GM23338 (cell line): ENCODE measurements around the gene CACNG3. TPM values are rescaled to one million over a fixed set of nuclear protein-coding genes. Genes with fewer than 3 reads are reported as not detected.

Source experiments
- CREB1 ChIP-seq: fragments of 250-450 bp; sonication (Bioruptor Pico); IDR thresholded peaks from 2 replicates; pipeline ENCODE4 v1.5.0; 2020; ENCODE audit warnings: low read depth, mild to moderate bottlenecking, moderate library complexity
- ETS1 ChIP-seq: IDR thresholded peaks from 2 replicates; pipeline ENCODE4 v1.6.1; 2016; ENCODE audit warnings: antibody characterized with exemption
- EZH2 ChIP-seq: fragments of 200-600 bp; sonication (generic); IDR thresholded peaks from one replicate; pipeline ENCODE4 v1.8.0; 2017; ENCODE audit warnings: antibody characterized with exemption, mild to moderate bottlenecking, low read depth; ENCODE audit not compliant: unreplicated experiment
- EZH2phosphoT487 ChIP-seq: fragments of 200-600 bp; sonication (generic); IDR thresholded peaks from one replicate; pipeline ENCODE4 v1.8.1; 2018; ENCODE audit warnings: antibody characterized with exemption; ENCODE audit not compliant: unreplicated experiment
- JUNB ChIP-seq: IDR thresholded peaks from one replicate; pipeline ENCODE4 v1.6.1; 2016; ENCODE audit warnings: antibody characterized with exemption; ENCODE audit not compliant: unreplicated experiment
- NANOG ChIP-seq: IDR thresholded peaks from 2 replicates; pipeline ENCODE4 v1.6.1; 2016; ENCODE audit warnings: antibody characterized with exemption, borderline replicate concordance
- ZNF114 ChIP-seq: fragments of 250-450 bp; sonication (Bioruptor Pico); IDR thresholded peaks from 2 replicates; pipeline ENCODE4 v1.5.0; 2020; ENCODE audit warnings: mild to moderate bottlenecking, moderate library complexity
- ZNF462 ChIP-seq: fragments of 250-450 bp; sonication (Bioruptor Pico); IDR thresholded peaks from 2 replicates; pipeline ENCODE4 v1.5.0; 2020; ENCODE audit warnings: mild to moderate bottlenecking, moderate library complexity
- polyA plus RNA-seq: library from polyadenylated mRNA; unstranded; fragments of >200 nt; fragmentation: Nextera tagmentation; extraction: Ambion mirVana; gene quantifications from 2 replicates; pipeline ENCODE4 v1.2.1, GENCODE V29; 2016
- total RNA-seq: library from RNA; depleted of rRNA; stranded (reverse); fragments of >200 nt; shearing (Covaris generic); gene quantifications from 2 replicates; pipeline ENCODE4 v1.2.3, GENCODE V29; 2014
- TF ChIP-seq, protein P1 (sequence below), 2 experiments: fragments of 200-600 bp in 1 of 2; sonication (generic) in 1 of 2; conservative IDR thresholded peaks; 2 replicates each; pipeline versions ENCODE4 v1.5.1 to v1.6.1; 2016 to 2017; ENCODE audit warnings: antibody characterized with exemption in 2 of 2, low read depth in 2 of 2, mild to moderate bottlenecking in 2 of 2, moderate library complexity in 1 of 2

CACNG3 gene
- total and polyA plus RNA-seq, 2 experiments from 2014 or later, result not detected

DNA sequence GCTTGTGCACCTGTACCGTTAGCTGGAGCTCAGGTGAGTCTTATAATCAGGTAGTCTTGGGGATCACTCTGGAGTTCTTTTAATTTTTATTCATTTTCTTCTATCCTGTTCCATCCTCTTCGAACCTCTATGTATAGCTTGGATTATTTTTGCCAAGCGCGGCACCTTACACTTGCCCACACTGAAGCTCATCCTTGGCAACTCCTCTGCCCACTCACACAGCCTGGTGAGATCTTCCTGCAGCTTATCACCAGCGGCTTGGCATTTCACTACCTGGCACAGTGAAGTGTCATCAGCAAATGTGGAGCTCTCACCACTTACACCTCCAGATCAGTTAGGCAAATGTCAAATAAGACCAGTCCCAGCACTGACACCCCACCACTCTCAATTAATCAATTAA, 116.7 kb downstream of the CACNG3 start (continued):
- TF ChIP-seq ZNF462, result no peak
- TF ChIP-seq NANOG, result no peak
- no peak for TF ChIP-seq EZH2phosphoT487
- TF ChIP-seq, protein P1, sequence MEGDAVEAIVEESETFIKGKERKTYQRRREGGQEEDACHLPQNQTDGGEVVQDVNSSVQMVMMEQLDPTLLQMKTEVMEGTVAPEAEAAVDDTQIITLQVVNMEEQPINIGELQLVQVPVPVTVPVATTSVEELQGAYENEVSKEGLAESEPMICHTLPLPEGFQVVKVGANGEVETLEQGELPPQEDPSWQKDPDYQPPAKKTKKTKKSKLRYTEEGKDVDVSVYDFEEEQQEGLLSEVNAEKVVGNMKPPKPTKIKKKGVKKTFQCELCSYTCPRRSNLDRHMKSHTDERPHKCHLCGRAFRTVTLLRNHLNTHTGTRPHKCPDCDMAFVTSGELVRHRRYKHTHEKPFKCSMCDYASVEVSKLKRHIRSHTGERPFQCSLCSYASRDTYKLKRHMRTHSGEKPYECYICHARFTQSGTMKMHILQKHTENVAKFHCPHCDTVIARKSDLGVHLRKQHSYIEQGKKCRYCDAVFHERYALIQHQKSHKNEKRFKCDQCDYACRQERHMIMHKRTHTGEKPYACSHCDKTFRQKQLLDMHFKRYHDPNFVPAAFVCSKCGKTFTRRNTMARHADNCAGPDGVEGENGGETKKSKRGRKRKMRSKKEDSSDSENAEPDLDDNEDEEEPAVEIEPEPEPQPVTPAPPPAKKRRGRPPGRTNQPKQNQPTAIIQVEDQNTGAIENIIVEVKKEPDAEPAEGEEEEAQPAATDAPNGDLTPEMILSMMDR (conservative IDR thresholded peaks at IDR 0.05; ENCODE audit: low read depth in 2 of 2), result no peak
- TF ChIP-seq CREB1 (CRISPR knock-in tag), result no peak
- TF ChIP-seq JUNB, result no peak
- TF ChIP-seq ETS1, result no peak
- TF ChIP-seq ZNF114 (CRISPR knock-in tag), result no peak
- no peak for TF ChIP-seq EZH2
